Body of pancreas (tissue), 4 donors: ENCODE data around the gene IL12A. TPM values are rescaled to one million over a fixed set of nuclear protein-coding genes. Genes with fewer than 3 reads are reported as not detected.

Experiments used
- ATAC-seq: fragments of 150-250 bp; one replicate; pipeline ENCODE4 v1.9.1; 2016
- DNase-seq, 4 donors: peaks; one replicate each; pipeline ENCODE4 v3.0.0-alpha.2; 2019
- H3K27ac ChIP-seq, 4 donors: fragments of 200-600 bp; sonication (generic); 1 replicate in 3 of 4; 2 replicates in 1 of 4; pipeline versions ENCODE4 v1.5.1 to v1.6.1; 2016 to 2019; ENCODE audit warnings: mild to moderate bottlenecking in 1 of 4, mixed read lengths in 1 of 4, moderate library complexity in 1 of 4
- H3K27me3 ChIP-seq, 2 donors: fragments of 200-600 bp; sonication (generic); one replicate each; pipeline ENCODE4 v1.6.0; 2016; ENCODE audit warnings: mild to moderate bottlenecking in 1 of 2
- H3K36me3 ChIP-seq, 2 donors: fragments of 200-600 bp; sonication (generic); replicated peaks in 1 of 2; 2 replicates each; pipeline ENCODE4 v1.5.1; 2016; ENCODE audit warnings: low read depth in 2 of 2; ENCODE audit not compliant: insufficient read depth in 1 of 2
- H3K4me1 ChIP-seq: fragments of 200-600 bp; sonication (generic); one replicate; pipeline ENCODE4 v1.6.0; 2016
- H3K4me3 ChIP-seq, 2 donors: fragments of 200-600 bp; sonication (generic); 1 replicate in 1 of 2; 2 replicates in 1 of 2; pipeline ENCODE4 v1.5.1; 2016 to 2019
- H3K9me3 ChIP-seq, 3 donors: fragments of 200-600 bp; sonication (generic); 1 replicate in 2 of 3; 2 replicates in 1 of 3; pipeline ENCODE4 v1.5.1; 2016
- POLR2A ChIP-seq, 3 donors: fragments of 450-650 bp; IDR thresholded peaks; one replicate each; pipeline ENCODE4 v1.6.1; 2016; ENCODE audit warnings: antibody characterized with exemption in 3 of 3, mild to moderate bottlenecking in 2 of 3
- WGBS, 2 donors: methylation state at CpG; one replicate each; pipeline ENCODE4 v1.1.5; 2017; 5-methylcytosine and 5-hydroxymethylcytosine counted together
- intact Hi-C: fragments of 100-400 bp; cut with DNase I; formaldehyde crosslinking; loops from one replicate; pipeline ENCODE4 v1.15.1; 2023
- total RNA-seq, 2 donors: library from RNA; depleted of rRNA; stranded (reverse); fragments of >200 nt; gene quantifications; one replicate each; pipeline ENCODE4 v1.1.0, GENCODE V29; 2016
- TF ChIP-seq, protein P1 (sequence below), 7 experiments: fragments of 450-650 bp in 4 of 7; fragments of 200-600 bp in 3 of 7; sonication (generic) in 3 of 7; IDR thresholded peaks; one replicate each; pipeline ENCODE4 v1.5.1; 2016 to 2019; ENCODE audit warnings: antibody characterized with exemption in 7 of 7

The IL12A gene
- total RNA-seq, 2 donors from 2014 or later, result 0.26 to 1.6 TPM

DNA sequence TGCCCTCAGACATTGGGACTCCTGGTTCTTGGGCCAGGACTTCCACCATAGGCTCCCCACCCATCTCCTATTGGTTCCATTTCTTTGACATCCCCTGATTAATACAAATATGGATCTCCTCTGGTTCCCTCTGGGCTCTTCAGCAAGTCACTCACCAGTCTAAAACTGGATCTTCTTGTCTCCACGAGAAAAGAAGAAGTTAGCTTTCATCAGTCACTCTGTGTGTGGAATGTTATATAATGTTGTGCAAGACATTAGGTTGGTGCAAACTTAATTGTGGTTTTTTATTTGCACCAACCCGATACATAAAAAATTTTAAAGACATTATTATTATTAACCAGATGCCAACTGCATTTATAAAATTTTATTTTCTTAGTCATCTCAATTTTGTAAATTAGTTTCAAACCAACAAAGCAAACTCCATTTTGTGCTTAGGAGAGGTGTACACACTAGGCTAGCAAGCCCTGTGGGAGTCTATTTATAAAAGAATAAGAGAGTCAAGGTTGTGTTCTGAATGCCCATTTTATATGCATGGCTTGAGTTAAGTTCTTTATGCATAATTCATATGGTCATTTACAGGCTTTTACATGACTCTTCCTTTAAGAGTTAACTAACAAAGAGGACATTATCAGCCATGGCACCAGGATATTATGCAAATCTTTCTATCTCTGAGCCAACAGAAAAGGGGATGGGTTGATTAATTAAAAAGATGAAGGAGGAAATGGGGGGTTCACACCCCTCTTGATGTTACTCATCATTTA lies 35.1 kb upstream of the IL12A start:
- Histone ChIP-seq H3K4me3 (no peak overlapping the region), H3K27ac (no peak overlapping the region), H3K27me3 (no peaks in the 10 kb centered on the region), H3K4me1 (no peaks in the 10 kb centered on the region), H3K9me3 (no peaks in the 10 kb centered on the region), H3K36me3 (no peaks in the 10 kb centered on the region)
- intact Hi-C loops, result no loop called here
- TF ChIP-seq, protein P1, sequence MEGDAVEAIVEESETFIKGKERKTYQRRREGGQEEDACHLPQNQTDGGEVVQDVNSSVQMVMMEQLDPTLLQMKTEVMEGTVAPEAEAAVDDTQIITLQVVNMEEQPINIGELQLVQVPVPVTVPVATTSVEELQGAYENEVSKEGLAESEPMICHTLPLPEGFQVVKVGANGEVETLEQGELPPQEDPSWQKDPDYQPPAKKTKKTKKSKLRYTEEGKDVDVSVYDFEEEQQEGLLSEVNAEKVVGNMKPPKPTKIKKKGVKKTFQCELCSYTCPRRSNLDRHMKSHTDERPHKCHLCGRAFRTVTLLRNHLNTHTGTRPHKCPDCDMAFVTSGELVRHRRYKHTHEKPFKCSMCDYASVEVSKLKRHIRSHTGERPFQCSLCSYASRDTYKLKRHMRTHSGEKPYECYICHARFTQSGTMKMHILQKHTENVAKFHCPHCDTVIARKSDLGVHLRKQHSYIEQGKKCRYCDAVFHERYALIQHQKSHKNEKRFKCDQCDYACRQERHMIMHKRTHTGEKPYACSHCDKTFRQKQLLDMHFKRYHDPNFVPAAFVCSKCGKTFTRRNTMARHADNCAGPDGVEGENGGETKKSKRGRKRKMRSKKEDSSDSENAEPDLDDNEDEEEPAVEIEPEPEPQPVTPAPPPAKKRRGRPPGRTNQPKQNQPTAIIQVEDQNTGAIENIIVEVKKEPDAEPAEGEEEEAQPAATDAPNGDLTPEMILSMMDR (IDR thresholded peaks at IDR 0.05), result no peak
- no peak for TF ChIP-seq POLR2A (IDR thresholded peaks at IDR 0.05)
- WGBS, 2 donors, result 49 to 70% methylated on average over 2 of the region's 2 CpGs
- ATAC-seq (no peak), DNase-seq (no peak)

DNA sequence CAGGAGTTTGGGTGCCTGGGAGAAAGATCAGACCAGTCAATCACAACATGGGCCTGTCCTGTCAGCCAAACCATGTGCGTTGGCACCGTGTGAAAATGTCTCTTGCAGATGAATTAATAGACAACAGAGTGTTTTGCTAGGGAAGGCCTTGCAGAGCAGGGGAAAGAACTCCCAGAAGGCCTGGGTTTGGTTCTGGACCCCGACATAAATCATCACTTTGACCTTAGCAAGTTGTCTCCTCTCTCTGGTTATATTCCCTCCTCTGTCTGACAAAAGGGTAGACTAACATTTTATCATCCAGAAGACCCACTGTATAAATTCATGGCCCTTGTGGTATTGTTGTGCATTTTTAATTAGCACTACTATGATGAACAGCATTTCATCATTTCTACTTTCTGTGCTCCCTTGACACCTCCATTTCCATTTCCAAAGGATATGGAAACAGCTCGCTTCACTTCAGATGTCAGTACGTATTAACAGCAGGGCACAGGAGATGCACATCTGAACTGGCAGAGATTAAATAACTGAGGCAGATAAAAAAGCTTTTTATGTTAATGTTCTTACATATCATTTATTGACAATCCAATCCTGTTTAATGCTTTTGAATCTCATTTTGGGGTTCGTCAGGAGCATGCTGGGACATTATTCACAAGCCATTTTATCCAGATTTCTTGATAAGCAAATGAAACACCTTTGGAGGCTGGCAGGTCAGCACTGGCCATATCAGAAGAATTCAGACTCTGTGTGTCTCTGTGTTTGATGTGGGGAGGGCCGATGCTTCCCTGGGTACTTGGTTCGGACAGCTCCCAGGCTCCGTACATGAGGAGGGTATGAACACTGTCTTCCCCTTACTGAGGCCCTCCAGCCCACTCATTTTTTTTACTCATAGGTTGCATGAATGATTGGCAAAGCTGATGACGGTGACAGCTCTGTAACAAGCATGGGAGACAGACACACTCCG lies 28.2 kb upstream of the IL12A start:
- Histone ChIP-seq H3K4me1 (no peaks in the 10 kb centered on the region), H3K36me3 (no peaks in the 10 kb centered on the region), H3K27ac (no peak overlapping the region), H3K9me3 (no peaks in the 10 kb centered on the region), H3K4me3 (no peak overlapping the region), H3K27me3 (no peaks in the 10 kb centered on the region)
- DNase-seq (no peak), ATAC-seq (no peak)
- TF ChIP-seq, protein P1 (IDR thresholded peaks at IDR 0.05), result no peak
- no peak for TF ChIP-seq POLR2A (IDR thresholded peaks at IDR 0.05)
- intact Hi-C loops, result no loop called here
- 55 to 66% methylated on average over 11 of the region's 11 CpGs for WGBS, 2 donors

DNA sequence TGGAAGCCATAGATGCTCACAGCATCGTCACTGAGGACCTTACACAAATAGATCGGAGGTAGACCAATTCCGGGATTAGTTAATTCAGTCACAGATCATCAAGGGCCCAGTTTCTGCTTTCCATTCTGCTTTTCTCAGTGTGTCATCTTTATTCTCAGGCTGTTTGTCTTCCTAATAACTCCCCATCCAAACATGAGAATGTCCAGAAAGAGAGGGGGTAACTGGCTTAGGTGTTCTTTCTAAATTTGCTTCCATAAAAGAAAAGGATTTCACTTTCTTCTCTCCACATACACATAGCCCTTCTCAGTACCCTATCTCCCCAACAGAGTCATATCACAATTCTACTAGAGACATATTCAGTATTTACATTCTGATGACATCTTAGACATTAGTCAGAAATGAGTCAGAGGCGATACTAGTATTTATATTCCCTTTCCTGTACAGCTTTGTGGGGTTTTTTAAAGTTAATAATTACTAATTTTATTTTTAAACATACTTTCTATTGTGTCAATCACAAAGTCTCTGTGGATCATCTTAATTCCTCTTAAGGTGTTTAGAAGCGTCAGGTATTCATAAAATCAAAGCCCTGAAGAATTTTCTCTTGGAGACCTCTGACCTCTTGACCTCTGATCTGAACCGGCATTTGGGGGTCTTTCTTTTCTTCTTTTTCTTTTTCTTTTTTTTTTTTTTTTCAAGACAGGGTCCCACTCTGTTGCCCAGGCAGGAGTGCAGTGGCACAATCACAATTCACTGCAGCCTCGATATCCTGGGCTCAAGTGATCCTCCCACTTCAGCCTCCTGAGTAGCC lies 24.3 kb upstream of the IL12A start:
- DNase-seq, result no peak
- no peak overlapping the region for H3K4me3 ChIP-seq
- WGBS, 2 donors, result 68 to 73% methylated on average over 7 of the region's 7 CpGs
- no peaks in the 10 kb centered on the region for H3K27me3 ChIP-seq
- ATAC-seq, result no peak
- no peaks in the 10 kb centered on the region for H3K4me1 ChIP-seq
- no peak for TF ChIP-seq POLR2A (IDR thresholded peaks at IDR 0.05)
- TF ChIP-seq, protein P1 (IDR thresholded peaks at IDR 0.05), result no peak
- intact Hi-C loops, result no loop called here
- no peak overlapping the region for H3K27ac ChIP-seq
- H3K9me3 ChIP-seq, result no peaks in the 10 kb centered on the region
- H3K36me3 ChIP-seq, result no peaks in the 10 kb centered on the region

DNA sequence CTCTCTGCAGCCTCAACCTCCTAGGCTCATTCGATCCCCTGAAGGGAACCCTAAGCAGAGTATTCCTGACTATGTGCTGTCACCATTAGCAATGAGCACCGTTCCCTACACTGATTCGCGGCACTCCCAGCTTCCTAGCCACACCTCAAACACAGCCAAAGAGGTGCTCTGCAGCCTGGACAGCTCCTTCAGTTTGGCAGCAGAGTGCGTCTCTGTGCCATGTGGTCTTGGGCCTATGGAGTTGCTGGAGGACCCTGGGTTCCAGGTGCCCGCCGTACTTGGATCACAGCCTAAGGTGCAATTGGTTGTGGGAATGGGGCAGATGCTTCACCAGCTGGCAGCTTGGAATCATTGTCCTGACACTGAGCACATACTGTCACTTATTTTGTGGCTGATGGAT lies 17.3 kb upstream of the IL12A start:
- intact Hi-C loops, result no loop called here
- Histone ChIP-seq H3K4me3 (no peak overlapping the region), H3K27ac (no peak overlapping the region), H3K36me3 (no peaks in the 10 kb centered on the region), H3K27me3 (no peaks in the 10 kb centered on the region), H3K9me3 (no peaks in the 10 kb centered on the region), H3K4me1 (no peaks in the 10 kb centered on the region)
- no peak for TF ChIP-seq POLR2A (IDR thresholded peaks at IDR 0.05)
- TF ChIP-seq, protein P1 (IDR thresholded peaks at IDR 0.05), result no peak
- WGBS, 2 donors, result 74 to 83% methylated on average over 7 of the region's 7 CpGs
- ATAC-seq (no peak), DNase-seq (no peak)
